ENCODE data around the gene HOXC9. TPM values are rescaled to one million over a fixed set of nuclear protein-coding genes. Genes with fewer than 3 reads are reported as not detected.

HOXC9 gene
- total and polyA plus RNA-seq, 2 of the 8 experiments (the other 6 are each of a cell fraction or from before 2014, with no cell fraction given) = not detected

DNA sequence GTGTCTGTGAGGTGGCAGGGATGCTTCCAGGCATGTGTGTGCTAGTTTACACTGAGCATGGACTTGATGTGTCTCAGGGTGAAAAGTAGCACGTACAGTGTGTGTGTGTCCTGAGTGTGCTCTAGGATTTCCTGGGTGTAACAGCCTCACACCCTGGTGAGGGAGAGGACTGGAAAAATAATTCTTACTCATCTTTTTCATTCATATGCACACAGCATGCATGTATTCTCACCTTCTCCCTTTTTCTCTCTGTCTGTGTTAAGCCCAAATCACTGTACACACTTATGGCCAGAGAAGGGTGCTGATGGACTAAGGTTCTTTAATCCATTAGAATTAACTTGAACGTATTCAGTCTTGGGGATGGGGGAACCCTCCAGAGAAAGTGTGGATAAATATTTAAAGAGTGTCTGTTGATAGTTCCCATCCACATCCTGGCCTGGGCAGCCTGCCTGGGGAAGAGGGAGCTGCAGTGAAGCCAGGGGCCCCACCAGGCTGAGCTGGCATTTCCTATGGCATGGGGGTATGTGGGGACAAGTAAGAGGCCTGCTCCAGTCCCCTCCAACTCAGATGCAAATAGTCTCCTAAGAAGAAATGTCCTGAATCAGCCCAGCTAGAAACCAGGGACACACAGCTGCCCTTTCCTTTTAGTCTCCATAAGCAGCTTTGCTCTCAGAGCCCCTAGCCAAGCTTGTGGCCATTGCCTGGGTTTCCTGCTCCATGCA is 7.7 kb downstream of the HOXC9 start:
- H3K56ac ChIP-seq (replicated peaks; ENCODE audit: insufficient read length, low read depth, low read length) = no peak overlapping the region
- no peak overlapping the region for H2BK12ac ChIP-seq (ENCODE audit: low read depth, low read length)
- no peak overlapping the region for H2BK20ac ChIP-seq (ENCODE audit: low read length)
- H4K8ac ChIP-seq (ENCODE audit: extremely low read depth, insufficient read depth, low read length) = no peak overlapping the region
- no peaks in the 10 kb centered on the region for H3K23me2 ChIP-seq (ENCODE audit: low read depth, low read length)
- H3K18ac ChIP-seq (ENCODE audit: extremely low read depth, low read length) = no peak overlapping the region
- CTCF ChIA-PET (ENCODE audit: partially characterized antibody) = interaction anchor here (0.6 to 11.3 kb wide), 15 partner anchors 9 to 207 kb away, joined by 3 to 172 read pairs (median 24); partner anchors contain the start of genes HOXC10, HOXC5, HOXC6 and SMUG1
- H2AFZ ChIP-seq (ENCODE audit: low read length) = no peak overlapping the region
- no peak overlapping the region for H4K91ac ChIP-seq (replicated peaks; ENCODE audit: insufficient read length, low read length)
- H2AK5ac ChIP-seq (ENCODE audit: low read depth, low read length) = no peak overlapping the region; the same call in 1 of the 2 replicates
- TF ChIP-seq SUZ12 (IDR thresholded peaks at IDR 0.05; ENCODE audit: low read length) (peak; percentile 69; the same call in 1 of the 2 replicates), EZH2 (IDR thresholded peaks at IDR 0.05; ENCODE audit: low read depth, low read length, severe bottlenecking) (peak; percentile 75), CBX8 (IDR thresholded peaks at IDR 0.05; ENCODE audit: borderline replicate concordance, low read depth, low read length) (peak; percentile 70; the same call in 1 of the 2 replicates), SIN3A (conservative IDR thresholded peaks at IDR 0.05 in 1 of 2, IDR thresholded peaks at IDR 0.05 in 1 of 2; ENCODE audit: low read depth in 1 of 2, low read length in 2 of 2) (no peak)
- TF ChIP-seq, protein P1, sequence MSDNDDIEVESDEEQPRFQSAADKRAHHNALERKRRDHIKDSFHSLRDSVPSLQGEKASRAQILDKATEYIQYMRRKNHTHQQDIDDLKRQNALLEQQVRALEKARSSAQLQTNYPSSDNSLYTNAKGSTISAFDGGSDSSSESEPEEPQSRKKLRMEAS (IDR thresholded peaks at IDR 0.05) = no peak
- no peak overlapping the region for H4K5ac ChIP-seq (ENCODE audit: insufficient read length, low read depth, low read length)
- no peak for DNase-seq (ENCODE audit: low read depth in 1 of 2, low spot score in 2 of 2)
- POLR2A ChIA-PET (ENCODE audit: partially characterized antibody) = interaction anchor here (0.8 to 1.4 kb wide), 2 partner anchors 17 to 22 kb away, joined by 3 read pairs; no protein-coding TSS in a partner anchor
- no peaks in the 10 kb centered on the region for H3K79me1 ChIP-seq (ENCODE audit: low read depth, low read length)
- no peak for FAIRE-seq
- no peak overlapping the region for H3K27ac ChIP-seq (ENCODE audit: low read depth, low read length)
- H3K9ac ChIP-seq (replicated peaks in 1 of 4; ENCODE audit: extremely low read depth in 1 of 4, low read depth in 3 of 4, low read length in 3 of 4) = no peak overlapping the region
- no peaks in the 10 kb centered on the region for H3K9me3 ChIP-seq (ENCODE audit: insufficient read depth in 2 of 2, low read depth in 1 of 2, low read length in 1 of 2)
- H3K4me1 ChIP-seq (replicated peaks in 1 of 4; ENCODE audit: control insufficient read depth in 3 of 4, insufficient read depth in 4 of 4, low read length in 3 of 4) = peaks cover 0 to 4% (median 0%) of the 10 kb centered on the region in 4 experiments; a peak in 2 of 7 replicates
- H3K23ac ChIP-seq (ENCODE audit: insufficient read length) = no peak overlapping the region
- no peak overlapping the region for H2BK15ac ChIP-seq (ENCODE audit: low read length)
- H3K4ac ChIP-seq (replicated peaks; ENCODE audit: insufficient read length, low read depth, low read length) = no peak overlapping the region
- no peak overlapping the region for H3K4me3 ChIP-seq (ENCODE audit: extremely low read depth in 1 of 4, insufficient read depth in 2 of 4, low read depth in 3 of 4, low read length in 4 of 4)
- H3K79me2 ChIP-seq (ENCODE audit: control insufficient read depth in 1 of 2, insufficient read depth in 2 of 2, low read length in 2 of 2) = no peaks in the 10 kb centered on the region
- H3K14ac ChIP-seq (ENCODE audit: insufficient read length) = no peak overlapping the region
- no peak overlapping the region for H2BK5ac ChIP-seq (ENCODE audit: low read depth, low read length)
- H3K36me3 ChIP-seq (ENCODE audit: control insufficient read depth in 2 of 4, insufficient read depth in 4 of 4, low read length in 3 of 4) = no peaks in the 10 kb centered on the region
- no peak overlapping the region for H2BK120ac ChIP-seq (replicated peaks; ENCODE audit: low read depth, low read length)
- WGBS, 2 experiments (ENCODE audit: extremely low coverage in 1 of 2, insufficient coverage in 1 of 2, insufficient read length in 1 of 2, insufficient replicate concordance in 2 of 2, low coverage in 1 of 2, low lambda C conversion rate in 2 of 2, missing lambda C conversion rate in 1 of 2) = 44% methylated on average over 2 of the region's 2 CpGs; no CpG with 5 or more reads in 1 of the 2 experiments
- H3K4me2 ChIP-seq (ENCODE audit: insufficient read depth in 1 of 2, low read depth in 2 of 2, low read length in 2 of 2) = no peak overlapping the region
- peaks cover 0 to 36% of the 10 kb centered on the region in 2 experiments for H4K20me1 ChIP-seq (replicated peaks in 1 of 2; ENCODE audit: control insufficient read depth in 1 of 2, insufficient read depth in 2 of 2, low read length in 2 of 2)
- peaks cover 96 to 100% (median 98%) of the 10 kb centered on the region in 4 experiments for H3K27me3 ChIP-seq (replicated peaks in 1 of 4; ENCODE audit: control insufficient read depth in 3 of 4, extremely low read depth in 1 of 4, insufficient read depth in 3 of 4, low read length in 3 of 4)
